IPS-15b (cell line): ENCODE results near the gene P2RX3.

Experiments used
- H3K27me3 ChIP-seq: one replicate; pipeline ENCODE4 v1.6.1; 2013; ENCODE audit warnings: low read length; ENCODE audit not compliant: control insufficient read depth, insufficient read depth
- H3K36me3 ChIP-seq: one replicate; pipeline ENCODE4 v1.6.1; 2013; ENCODE audit warnings: low read length; ENCODE audit not compliant: control insufficient read depth, insufficient read depth
- H3K4me1 ChIP-seq: one replicate; pipeline ENCODE4 v1.6.1; 2013; ENCODE audit warnings: mild to moderate bottlenecking, low read length; ENCODE audit not compliant: control insufficient read depth, insufficient read depth
- H3K4me3 ChIP-seq: one replicate; pipeline ENCODE4 v1.5.1; 2013; ENCODE audit warnings: low read depth, low read length
- H3K9ac ChIP-seq: one replicate; pipeline ENCODE4 v1.6.1; 2013; ENCODE audit warnings: low read depth, mild to moderate bottlenecking, low read length
- H3K9me3 ChIP-seq: one replicate; pipeline ENCODE4 v1.6.1; 2013; ENCODE audit warnings: mild to moderate bottlenecking, low read length; ENCODE audit not compliant: control insufficient read depth, insufficient read depth

P2RX3 gene

GRCh38 chr11:57413681-57414080 lies 75.5 kb downstream of the P2RX3 start:
- Histone ChIP-seq H3K36me3 (peaks cover 15% of the 10 kb centered on the region), H3K27me3 (no peaks in the 10 kb centered on the region), H3K4me1 (no peaks in the 10 kb centered on the region), H3K4me3 (no peak overlapping the region), H3K9ac (no peak overlapping the region), H3K9me3 (no peaks in the 10 kb centered on the region)

- H3K27me3 ChIP-seq, result no peaks in the 10 kb centered on the region
- H3K36me3 ChIP-seq, result peaks cover 17% of the 10 kb centered on the region
- H3K4me3 ChIP-seq, result no peak overlapping the region
- no peaks in the 10 kb centered on the region for H3K4me1 ChIP-seq
- no peaks in the 10 kb centered on the region for H3K9me3 ChIP-seq
- no peak overlapping the region for H3K9ac ChIP-seq
These were observed 76.6 kb downstream of the P2RX3 start for GRCh38 chr11:57414612-57415212.

- no peaks in the 10 kb centered on the region for H3K27me3 ChIP-seq
- no peaks in the 10 kb centered on the region for H3K9me3 ChIP-seq
- no peak overlapping the region for H3K9ac ChIP-seq
- peaks cover 16% of the 10 kb centered on the region for H3K36me3 ChIP-seq
- no peaks in the 10 kb centered on the region for H3K4me1 ChIP-seq
- H3K4me3 ChIP-seq, result no peak overlapping the region
These were observed 78.3 kb downstream of the P2RX3 start for GRCh38 chr11:57416436-57416835.

- Histone ChIP-seq H3K27me3 (no peaks in the 10 kb centered on the region), H3K9me3 (no peaks in the 10 kb centered on the region), H3K36me3 (peaks cover 16% of the 10 kb centered on the region), H3K4me3 (no peak overlapping the region), H3K9ac (no peak overlapping the region), H3K4me1 (no peaks in the 10 kb centered on the region)
These were observed 78.9 kb downstream of the P2RX3 start for GRCh38 chr11:57417056-57417455.

- no peak overlapping the region for H3K4me3 ChIP-seq
- H3K36me3 ChIP-seq, result peaks cover 16% of the 10 kb centered on the region
- H3K27me3 ChIP-seq, result no peaks in the 10 kb centered on the region
- no peak overlapping the region for H3K9ac ChIP-seq
- H3K4me1 ChIP-seq, result no peaks in the 10 kb centered on the region
- no peaks in the 10 kb centered on the region for H3K9me3 ChIP-seq
These were observed 80.0 kb downstream of the P2RX3 start for GRCh38 chr11:57418131-57418530.

- no peaks in the 10 kb centered on the region for H3K27me3 ChIP-seq
- H3K9ac ChIP-seq, result no peak overlapping the region
- H3K9me3 ChIP-seq, result no peaks in the 10 kb centered on the region
- H3K4me3 ChIP-seq, result no peak overlapping the region
- no peaks in the 10 kb centered on the region for H3K4me1 ChIP-seq
- peaks cover 11% of the 10 kb centered on the region for H3K36me3 ChIP-seq
These were observed 81.0 kb downstream of the P2RX3 start for GRCh38 chr11:57419146-57419545.

- Histone ChIP-seq H3K36me3 (peaks cover 15% of the 10 kb centered on the region), H3K9ac (no peak overlapping the region), H3K4me3 (no peak overlapping the region), H3K27me3 (peaks cover 8% of the 10 kb centered on the region), H3K9me3 (no peaks in the 10 kb centered on the region), H3K4me1 (no peaks in the 10 kb centered on the region)
These were observed 82.9 kb downstream of the P2RX3 start for GRCh38 chr11:57421066-57421465.

- Histone ChIP-seq H3K9ac (no peak overlapping the region), H3K36me3 (peaks cover 15% of the 10 kb centered on the region), H3K27me3 (peaks cover 14% of the 10 kb centered on the region), H3K4me1 (peaks cover 2% of the 10 kb centered on the region), H3K9me3 (no peaks in the 10 kb centered on the region), H3K4me3 (no peak overlapping the region)
These were observed 83.7 kb downstream of the P2RX3 start for GRCh38 chr11:57421805-57422204.
